GM10266 (cell line): ENCODE results near the gene ZNF22.

ENCODE experiments used
- DNase-seq: peaks from one replicate; pipeline ENCODE4 v3.0.0; 2012; ENCODE audit errors: extremely low spot score
- TF ChIP-seq, protein P1 (sequence below): IDR thresholded peaks from 2 replicates; pipeline ENCODE4 v1.5.1; 2012; ENCODE audit warnings: mild to moderate bottlenecking, low read depth; ENCODE audit not compliant: control insufficient read depth, insufficient read depth; ENCODE audit errors: missing control alignments

The ZNF22 gene

DNA sequence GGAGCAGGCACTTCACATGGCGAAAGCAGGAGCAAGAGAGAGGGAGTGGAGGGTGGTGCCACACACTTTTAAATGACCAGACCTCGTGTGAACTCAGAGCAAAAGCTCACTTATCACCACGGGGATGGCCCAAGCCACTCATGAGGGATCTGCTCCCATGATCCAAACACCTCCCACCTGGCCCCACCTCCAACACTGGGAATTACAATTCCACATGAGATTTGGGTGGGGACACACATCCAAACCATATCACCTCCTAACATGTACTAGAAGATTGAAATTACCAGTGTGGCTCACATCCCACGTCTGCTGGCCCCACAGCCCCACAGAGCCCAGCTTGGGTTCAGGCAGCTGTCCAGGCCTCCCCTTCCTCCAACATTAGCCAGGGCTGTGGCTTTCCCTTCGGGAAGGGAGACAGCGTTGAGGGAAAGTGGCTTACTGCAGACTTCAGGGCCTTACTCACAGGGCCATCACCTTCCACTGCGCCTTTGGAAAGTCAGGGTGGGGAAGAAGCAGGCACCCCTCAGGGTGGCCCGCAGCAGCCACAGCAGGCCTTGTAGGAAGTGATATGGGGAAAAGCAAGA, 29.8 kb upstream of the ZNF22 start:
- no peak for DNase-seq
- TF ChIP-seq, protein P1, sequence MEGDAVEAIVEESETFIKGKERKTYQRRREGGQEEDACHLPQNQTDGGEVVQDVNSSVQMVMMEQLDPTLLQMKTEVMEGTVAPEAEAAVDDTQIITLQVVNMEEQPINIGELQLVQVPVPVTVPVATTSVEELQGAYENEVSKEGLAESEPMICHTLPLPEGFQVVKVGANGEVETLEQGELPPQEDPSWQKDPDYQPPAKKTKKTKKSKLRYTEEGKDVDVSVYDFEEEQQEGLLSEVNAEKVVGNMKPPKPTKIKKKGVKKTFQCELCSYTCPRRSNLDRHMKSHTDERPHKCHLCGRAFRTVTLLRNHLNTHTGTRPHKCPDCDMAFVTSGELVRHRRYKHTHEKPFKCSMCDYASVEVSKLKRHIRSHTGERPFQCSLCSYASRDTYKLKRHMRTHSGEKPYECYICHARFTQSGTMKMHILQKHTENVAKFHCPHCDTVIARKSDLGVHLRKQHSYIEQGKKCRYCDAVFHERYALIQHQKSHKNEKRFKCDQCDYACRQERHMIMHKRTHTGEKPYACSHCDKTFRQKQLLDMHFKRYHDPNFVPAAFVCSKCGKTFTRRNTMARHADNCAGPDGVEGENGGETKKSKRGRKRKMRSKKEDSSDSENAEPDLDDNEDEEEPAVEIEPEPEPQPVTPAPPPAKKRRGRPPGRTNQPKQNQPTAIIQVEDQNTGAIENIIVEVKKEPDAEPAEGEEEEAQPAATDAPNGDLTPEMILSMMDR = no peak

DNA sequence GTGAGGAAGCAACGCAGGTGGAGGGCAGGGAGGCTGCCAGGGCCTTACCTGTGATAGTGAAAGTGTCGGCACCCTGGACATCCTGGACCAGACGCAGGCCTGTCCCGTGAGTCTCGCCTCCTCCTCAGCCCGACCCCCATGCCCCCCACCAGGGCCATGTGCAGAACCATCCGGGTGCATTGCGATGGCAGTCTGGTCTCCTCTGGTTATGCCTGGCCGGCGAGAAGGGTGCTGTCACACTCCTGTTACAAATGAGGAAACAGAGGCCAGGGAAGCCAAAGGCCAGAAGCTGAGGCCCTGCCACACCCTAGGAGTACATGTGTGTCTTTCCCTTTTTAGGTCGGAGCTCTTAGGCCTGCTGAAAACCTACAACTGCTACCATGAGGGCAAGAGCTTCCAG, 29.3 kb upstream of the ZNF22 start:
- no peak for DNase-seq
- TF ChIP-seq, protein P1 = no peak

DNA sequence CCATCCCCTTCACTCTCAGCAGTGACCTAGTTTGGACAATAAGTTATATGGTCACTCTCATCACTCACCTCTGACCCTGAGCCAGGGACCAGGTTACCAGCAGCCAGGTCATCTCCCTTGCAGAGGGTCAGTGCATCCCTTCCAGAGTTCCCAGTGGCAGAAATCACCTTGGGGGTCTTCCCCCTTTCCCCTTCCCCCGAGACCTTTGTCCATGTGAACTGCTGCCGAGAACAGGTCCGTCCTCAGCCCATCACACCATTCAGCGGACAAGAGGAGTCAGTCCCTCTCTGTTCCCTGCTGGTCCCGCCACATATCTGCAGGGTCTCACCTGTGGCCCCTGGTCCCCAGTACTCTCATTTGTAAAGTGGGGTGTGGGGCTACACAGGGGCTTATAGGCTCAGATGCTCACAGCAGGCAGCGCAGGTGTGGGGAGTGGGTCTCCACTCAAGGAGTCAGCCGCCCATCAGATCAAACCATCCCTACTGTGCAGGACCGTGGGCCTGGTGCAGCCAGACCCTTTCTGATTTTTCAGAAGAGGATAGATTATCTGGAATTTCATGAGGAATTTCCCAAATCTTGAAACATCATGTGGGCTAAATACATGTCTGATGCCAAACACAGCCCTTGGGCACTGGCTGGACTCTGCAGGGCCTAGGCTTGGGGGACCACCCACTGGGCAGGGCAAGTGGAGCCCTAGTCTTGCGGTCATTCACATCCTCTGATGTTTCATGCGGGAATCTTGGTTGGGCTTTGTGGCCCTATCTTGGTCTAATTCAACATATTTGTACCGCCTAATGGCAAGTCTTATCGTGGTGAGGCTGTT, 28.6 kb upstream of the ZNF22 start:
- TF ChIP-seq, protein P1 = no peak
- DNase-seq = no peak

DNA sequence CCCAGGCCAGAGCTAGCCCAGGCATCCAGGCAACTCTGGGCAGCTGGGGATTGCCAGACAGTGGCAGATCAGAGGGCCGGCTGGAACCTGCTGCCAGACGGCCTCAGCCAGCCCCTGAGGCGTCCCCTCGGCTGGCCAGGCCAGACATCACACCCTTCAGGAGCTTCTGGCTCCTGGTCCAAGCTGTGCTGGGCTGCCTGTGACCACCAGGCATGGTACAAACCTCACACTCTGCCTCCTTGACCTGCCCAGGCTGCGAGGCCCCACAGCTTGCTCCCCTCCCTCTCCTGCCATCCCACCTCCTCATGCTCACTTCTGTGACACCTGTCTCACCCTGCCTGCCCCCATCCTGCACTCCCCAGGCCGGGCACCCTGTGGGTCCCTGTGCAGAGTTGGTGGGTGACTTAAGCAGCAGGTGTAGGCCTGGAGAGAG, 27.8 kb upstream of the ZNF22 start:
- TF ChIP-seq, protein P1 = no peak

DNA sequence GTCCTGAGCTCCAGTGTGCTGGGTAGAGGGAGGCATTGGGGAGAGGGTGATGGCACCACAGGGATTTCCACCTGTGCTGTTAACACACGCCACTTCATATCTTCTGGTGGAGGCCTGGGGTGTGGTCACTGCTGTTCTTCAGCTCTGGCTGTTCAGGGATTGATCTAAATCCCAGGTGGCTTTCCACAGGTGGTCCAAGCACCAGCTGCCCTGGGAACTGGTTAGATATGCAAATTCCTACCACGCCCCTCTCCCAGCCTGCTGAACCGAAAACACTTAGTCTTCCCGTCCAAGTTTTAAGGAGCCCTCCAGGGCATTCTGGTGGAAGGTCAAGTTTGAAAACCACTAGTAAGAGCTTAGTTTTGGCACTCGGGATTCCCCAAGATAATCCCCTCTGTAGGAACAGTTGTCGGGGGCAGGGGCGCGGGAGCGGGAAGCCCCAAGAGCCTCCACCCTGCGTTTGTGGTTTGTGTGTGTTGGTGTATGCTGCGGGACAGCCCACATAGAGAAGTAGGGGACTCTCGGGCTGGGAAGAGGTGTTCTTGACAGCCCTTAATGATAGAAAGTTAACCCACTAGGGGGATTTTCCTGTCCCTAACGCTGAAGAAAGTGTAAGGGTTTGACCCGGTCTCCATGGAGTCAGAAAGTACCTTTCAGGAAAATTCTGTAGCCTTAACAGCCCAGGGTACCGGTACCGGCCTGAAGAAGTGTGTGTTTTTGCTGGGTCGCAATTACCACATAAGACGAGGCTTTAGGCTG, 27.2 kb upstream of the ZNF22 start:
- TF ChIP-seq, protein P1 = no peak
- DNase-seq = no peak

More for the DNA sequence above, 27.8 kb upstream of the ZNF22 start:
- no peak for DNase-seq

DNA sequence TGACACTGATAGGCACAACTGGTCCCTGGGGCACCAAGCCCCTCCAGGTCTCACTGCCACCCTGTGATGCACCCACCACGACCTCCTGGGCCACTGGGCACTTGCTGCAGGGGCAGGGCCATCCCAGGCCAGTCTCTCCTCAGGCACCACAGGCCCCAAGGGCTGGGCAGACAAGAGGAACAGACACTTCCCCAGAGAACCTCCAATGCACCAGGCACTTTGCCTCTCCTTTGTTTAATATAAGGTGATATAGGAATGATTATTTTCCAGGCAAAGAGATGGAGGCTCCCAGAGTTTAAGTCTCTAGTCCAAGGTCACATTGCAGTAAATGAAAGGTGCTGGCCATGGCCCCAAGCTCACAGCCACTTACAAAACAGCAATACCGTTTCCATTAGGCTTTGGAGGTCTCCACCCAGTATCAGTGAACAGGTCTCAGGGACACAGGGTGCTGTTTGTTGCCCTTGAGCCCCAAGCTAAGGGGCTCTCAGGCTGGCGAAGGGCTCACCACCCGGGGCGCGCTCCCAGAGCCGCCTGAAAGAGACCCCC, 26.6 kb upstream of the ZNF22 start:
- TF ChIP-seq, protein P1 = no peak

More for the DNA sequence above, 26.6 kb upstream of the ZNF22 start:
- no peak for DNase-seq
